IPS DF 6.9 (cell line): ENCODE measurements around the gene ROM1.
"Not testable (repeated sequence)": the region's sequence is repeated elsewhere in the genome, so short reads cannot be mapped to it uniquely, and the experiment has no call there.

Experiments
- DNase-seq: peaks from one replicate; pipeline ENCODE4 v3.0.0-alpha.2; 2013; ENCODE audit warnings: low read depth, low spot score
- H3K27ac ChIP-seq: one replicate; pipeline ENCODE4 v1.5.1; 2013; ENCODE audit warnings: low read length, control low read depth
- H3K27me3 ChIP-seq: 2 replicates; pipeline ENCODE4 v1.6.1; 2013; ENCODE audit warnings: mild to moderate bottlenecking, low read length; ENCODE audit not compliant: control insufficient read depth, insufficient read depth
- H3K36me3 ChIP-seq: 2 replicates; pipeline ENCODE4 v1.6.1; 2013; ENCODE audit warnings: low read length; ENCODE audit not compliant: control insufficient read depth, insufficient read depth
- H3K4me1 ChIP-seq: 2 replicates; pipeline ENCODE4 v1.6.1; 2013; ENCODE audit warnings: low read length; ENCODE audit not compliant: control insufficient read depth, insufficient read depth
- H3K4me3 ChIP-seq: 2 replicates; pipeline ENCODE4 v1.5.1; 2013; ENCODE audit warnings: mild to moderate bottlenecking, low read length
- H3K9me3 ChIP-seq: 2 replicates; pipeline ENCODE4 v1.6.1; 2013; ENCODE audit warnings: low read length, inconsistent platforms; ENCODE audit not compliant: control insufficient read depth, insufficient read depth
- WGBS: extraction: QIAGEN DNeasy Blood & Tissue Kit; methylation state at CpG from one replicate; pipeline ENCODE4 v1.1.7; 2013; ENCODE audit warnings: mixed read lengths, missing lambda C conversion rate; ENCODE audit not compliant: insufficient read length, insufficient coverage; 5-methylcytosine and 5-hydroxymethylcytosine counted together

Gene ROM1

GRCh38 chr11:62573592-62574362 lies 39.3 kb upstream of the ROM1 start, which contains the start of gene EEF1G:
EEF1G (minus strand) TSS chr11:62573891; CDS start chr11:62573842, 49 bp downstream.
- no CpG with 5 or more reads among the region's 46 CpGs for WGBS
- peak; percentile 99 for DNase-seq
- H3K4me3 ChIP-seq: peak within 1 kb of the TSS; percentile 94
- H3K27ac ChIP-seq: no peak within 1 kb of the TSS
- H3K4me1 ChIP-seq: peaks cover 2% of the 10 kb centered on the region; the same call in 1 of the 2 replicates
- H3K36me3 ChIP-seq: peaks cover 39% of the 10 kb centered on the region
- no peaks in the 10 kb centered on the region for H3K27me3 ChIP-seq
- H3K9me3 ChIP-seq: no peaks in the 10 kb centered on the region

GRCh38 chr11:62574363-62575071 lies 38.5 kb upstream of the ROM1 start:
- H3K9me3 ChIP-seq: no peaks in the 10 kb centered on the region
- peaks cover 38% of the 10 kb centered on the region for H3K36me3 ChIP-seq
- peaks cover 2% of the 10 kb centered on the region; the same call in 1 of the 2 replicates for H3K4me1 ChIP-seq
- H3K27ac ChIP-seq: no peak overlapping the region
- H3K4me3 ChIP-seq: peak overlapping the region; percentile 57; the same call in 1 of the 2 replicates
- DNase-seq: no peak
- H3K27me3 ChIP-seq: no peaks in the 10 kb centered on the region
- WGBS: no CpG with 5 or more reads among the region's 33 CpGs

- Histone ChIP-seq H3K4me1 (peaks cover 2% of the 10 kb centered on the region; the same call in 1 of the 2 replicates), H3K27me3 (no peaks in the 10 kb centered on the region), H3K9me3 (no peaks in the 10 kb centered on the region), H3K27ac (no peak overlapping the region), H3K36me3 (peaks cover 35% of the 10 kb centered on the region), H3K4me3 (no peak overlapping the region)
- no CpG with 5 or more reads among the region's 17 CpGs for WGBS
- DNase-seq: no peak
Observed at GRCh38 chr11:62575156-62575555, 37.9 kb upstream of the ROM1 start.

- H3K27ac ChIP-seq: no peak overlapping the region
- H3K4me3 ChIP-seq: no peak overlapping the region
- peaks cover 28% of the 10 kb centered on the region for H3K36me3 ChIP-seq
Observed at GRCh38 chr11:62575837-62576236, 37.2 kb upstream of the ROM1 start.

GRCh38 chr11:62577046-62577714 lies 35.9 kb upstream of the ROM1 start:
- no peak overlapping the region for H3K4me3 ChIP-seq
- H3K27ac ChIP-seq: no peak overlapping the region
- no peak for DNase-seq
- peaks cover 19% of the 10 kb centered on the region for H3K36me3 ChIP-seq
- H3K9me3 ChIP-seq: no peaks in the 10 kb centered on the region
- H3K4me1 ChIP-seq: peaks cover 2% of the 10 kb centered on the region; the same call in 1 of the 2 replicates
- WGBS: no CpG with 5 or more reads among the region's 12 CpGs
- H3K27me3 ChIP-seq: no peaks in the 10 kb centered on the region

More at GRCh38 chr11:62575837-62576236, 37.2 kb upstream of the ROM1 start:
- Histone ChIP-seq H3K9me3 (no peaks in the 10 kb centered on the region), H3K27me3 (no peaks in the 10 kb centered on the region), H3K4me1 (peaks cover 2% of the 10 kb centered on the region; the same call in 1 of the 2 replicates)
- no CpG with 5 or more reads among the region's 14 CpGs for whole genome bisulfite sequencing
- DNase-seq: no peak

- WGBS: no CpG with 5 or more reads among the region's 11 CpGs
- Histone ChIP-seq H3K4me1 (peaks cover 2% of the 10 kb centered on the region; the same call in 1 of the 2 replicates), H3K4me3 (no peak overlapping the region), H3K9me3 (no peaks in the 10 kb centered on the region), H3K27ac (no peak overlapping the region), H3K36me3 (peaks cover 19% of the 10 kb centered on the region), H3K27me3 (no peaks in the 10 kb centered on the region)
- DNase-seq: no peak
Observed at GRCh38 chr11:62578541-62578940, 34.5 kb upstream of the ROM1 start.

GRCh38 chr11:62579252-62579651 lies 33.8 kb upstream of the ROM1 start:
- WGBS: no CpG with 5 or more reads among the region's 2 CpGs
- H3K4me3 ChIP-seq: no peak overlapping the region
- no peaks in the 10 kb centered on the region for H3K27me3 ChIP-seq
- no peak overlapping the region for H3K27ac ChIP-seq
- peaks cover 19% of the 10 kb centered on the region for H3K36me3 ChIP-seq
- peaks cover 2% of the 10 kb centered on the region; the same call in 1 of the 2 replicates for H3K4me1 ChIP-seq
- DNase-seq: no peak
- H3K9me3 ChIP-seq: no peaks in the 10 kb centered on the region

DNA sequence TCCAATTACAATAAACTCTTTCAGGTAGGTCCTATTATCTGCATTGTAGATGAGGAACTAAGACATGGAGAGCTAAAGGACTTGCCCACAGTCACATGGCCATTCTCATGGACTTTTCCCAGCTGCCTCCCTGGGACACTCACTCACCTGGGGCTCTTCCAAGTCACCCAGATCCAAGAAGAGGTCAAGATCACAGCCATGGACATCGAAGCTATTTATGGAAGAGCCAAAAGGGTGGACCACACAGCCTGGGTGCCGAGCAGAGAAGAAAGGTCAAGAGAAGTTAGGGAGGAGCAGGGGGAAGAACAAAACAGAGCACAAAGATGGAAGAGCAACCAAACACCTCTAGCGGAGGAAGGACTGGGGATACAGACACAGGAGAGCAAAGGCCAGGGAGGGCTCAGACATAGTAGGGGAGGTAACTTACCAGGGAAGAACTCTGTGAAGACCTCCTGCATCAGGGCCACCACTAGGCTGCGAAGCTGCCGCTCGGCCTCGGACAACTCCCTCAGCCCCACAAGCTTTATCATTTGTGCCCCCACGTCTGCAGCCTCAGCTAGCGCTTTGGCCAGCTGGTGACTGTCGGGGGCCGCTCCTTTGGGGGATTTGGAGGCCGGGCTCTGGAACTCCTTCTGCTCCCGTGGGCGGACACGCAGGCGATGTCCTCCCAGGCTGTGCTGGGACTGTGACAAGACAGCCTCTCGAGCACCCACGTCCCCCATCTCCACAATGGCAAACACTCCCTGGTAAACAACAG lies 31.9 kb upstream of the ROM1 start:
- no peak for DNase-seq
- H3K9me3 ChIP-seq: no peaks in the 10 kb centered on the region
- no peak overlapping the region for H3K4me3 ChIP-seq
- H3K4me1 ChIP-seq: no peaks in the 10 kb centered on the region
- peaks cover 16% of the 10 kb centered on the region for H3K36me3 ChIP-seq
- H3K27me3 ChIP-seq: no peaks in the 10 kb centered on the region
- WGBS: no CpG with 5 or more reads among the region's 18 CpGs
- H3K27ac ChIP-seq: no peak overlapping the region

DNA sequence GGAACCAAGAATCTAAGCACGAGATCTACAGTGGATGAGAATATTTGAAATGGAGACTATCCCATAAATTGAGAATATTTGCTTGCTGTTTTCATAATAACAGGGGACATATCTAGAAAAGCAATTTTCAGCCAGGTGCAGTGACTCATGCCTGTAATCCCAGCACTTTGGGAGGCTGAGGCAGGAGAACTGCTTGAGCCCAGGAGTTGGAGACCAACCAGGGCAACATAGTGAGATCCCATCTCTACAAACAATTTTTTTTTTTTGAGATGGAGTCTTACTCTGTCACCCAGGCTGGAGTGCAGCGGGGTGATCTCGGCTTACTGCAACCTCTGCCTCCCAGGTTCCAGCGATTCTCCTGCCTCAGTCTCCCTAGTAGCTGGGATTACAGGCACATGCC lies 31.3 kb upstream of the ROM1 start:
- WGBS: no CpG with 5 or more reads among the region's 4 CpGs
- H3K27me3 ChIP-seq, H3K4me1 ChIP-seq, H3K27ac ChIP-seq, DNase-seq, H3K4me3 ChIP-seq, H3K9me3 ChIP-seq: not testable (repeated sequence)
- H3K36me3 ChIP-seq: peaks cover 10% of the 10 kb centered on the region; the same call in 1 of the 2 replicates

DNA sequence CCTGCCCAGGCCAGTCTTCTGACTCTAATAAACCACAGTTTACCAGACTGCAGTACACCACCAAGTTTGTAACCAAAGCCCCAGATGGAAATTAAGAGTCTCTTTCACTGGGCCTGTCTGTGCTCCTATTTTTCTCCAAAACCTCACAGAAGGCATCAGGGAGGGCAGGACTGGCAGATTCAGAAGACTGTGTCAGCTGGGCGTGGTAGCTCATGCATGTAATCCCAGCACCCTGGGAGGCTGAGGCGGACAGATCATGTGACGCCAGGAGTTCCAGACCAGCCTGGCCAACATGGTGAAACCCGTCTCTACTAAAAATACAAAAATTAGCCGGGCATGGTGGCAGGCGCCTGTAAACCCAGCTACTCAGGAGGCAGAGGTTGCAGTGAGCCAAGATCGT lies 27.7 kb upstream of the ROM1 start:
- H3K4me1 ChIP-seq, H3K27me3 ChIP-seq, H3K9me3 ChIP-seq, H3K27ac ChIP-seq, H3K4me3 ChIP-seq, DNase-seq, H3K36me3 ChIP-seq: not testable (repeated sequence)
- no CpG with 5 or more reads among the region's 7 CpGs for WGBS
